Retinal pigment epithelial cell (primary cell): Measurements from ENCODE around the gene GPR152.
"Not testable (repeated sequence)": the region's sequence is repeated elsewhere in the genome, so short reads cannot be mapped to it uniquely, and the experiment has no call there.

Source experiments
- DNase-seq: peaks from one replicate; pipeline ENCODE4 v3.0.0-alpha.2; 2010; ENCODE audit warnings: low read depth
- H3K4me3 ChIP-seq: 2 replicates; pipeline ENCODE4 v1.5.1; 2011; ENCODE audit warnings: mild to moderate bottlenecking, low read length, control low read depth, moderate library complexity
- CTCF ChIP-seq: conservative IDR thresholded peaks from 2 replicates; pipeline ENCODE4 v1.5.1; 2011; ENCODE audit warnings: low read depth, low read length, control low read depth, inconsistent platforms

The GPR152 gene

DNA sequence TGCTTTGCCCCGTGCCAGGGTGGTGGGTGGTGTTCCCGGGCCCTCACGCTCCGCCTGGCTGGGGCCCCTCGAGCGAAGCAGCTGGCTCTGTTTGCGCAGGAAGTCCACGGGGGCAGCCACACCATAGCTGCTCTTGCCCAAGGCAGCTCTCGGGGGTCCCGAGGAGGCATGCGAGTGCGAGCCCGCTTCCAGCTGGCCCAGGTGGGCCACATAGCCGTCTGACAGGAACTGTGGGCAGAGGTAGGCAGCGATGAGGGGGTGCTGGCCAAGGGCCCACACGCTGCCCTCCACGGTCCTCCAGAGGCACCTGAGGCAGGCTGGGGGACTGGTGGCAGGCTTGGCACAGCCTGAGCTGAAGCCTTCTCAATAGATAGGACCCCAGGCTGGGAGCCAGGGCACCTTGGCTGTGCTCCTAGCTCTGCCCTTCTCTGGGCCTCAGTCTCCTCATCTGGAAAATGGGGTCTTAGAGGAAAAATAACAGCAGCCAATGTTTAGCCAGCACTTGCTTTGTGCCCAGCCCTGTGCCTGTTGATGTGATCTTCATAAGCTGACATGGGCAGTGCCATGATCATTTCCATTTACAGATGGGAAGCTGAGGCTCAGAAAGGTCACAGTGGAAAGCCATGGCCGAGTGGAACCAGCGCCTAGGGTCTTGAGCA, 39.7 kb upstream of the GPR152 start:
- no peak for TF ChIP-seq CTCF
- DNase-seq: no peak
- no peak overlapping the region for H3K4me3 ChIP-seq

DNA sequence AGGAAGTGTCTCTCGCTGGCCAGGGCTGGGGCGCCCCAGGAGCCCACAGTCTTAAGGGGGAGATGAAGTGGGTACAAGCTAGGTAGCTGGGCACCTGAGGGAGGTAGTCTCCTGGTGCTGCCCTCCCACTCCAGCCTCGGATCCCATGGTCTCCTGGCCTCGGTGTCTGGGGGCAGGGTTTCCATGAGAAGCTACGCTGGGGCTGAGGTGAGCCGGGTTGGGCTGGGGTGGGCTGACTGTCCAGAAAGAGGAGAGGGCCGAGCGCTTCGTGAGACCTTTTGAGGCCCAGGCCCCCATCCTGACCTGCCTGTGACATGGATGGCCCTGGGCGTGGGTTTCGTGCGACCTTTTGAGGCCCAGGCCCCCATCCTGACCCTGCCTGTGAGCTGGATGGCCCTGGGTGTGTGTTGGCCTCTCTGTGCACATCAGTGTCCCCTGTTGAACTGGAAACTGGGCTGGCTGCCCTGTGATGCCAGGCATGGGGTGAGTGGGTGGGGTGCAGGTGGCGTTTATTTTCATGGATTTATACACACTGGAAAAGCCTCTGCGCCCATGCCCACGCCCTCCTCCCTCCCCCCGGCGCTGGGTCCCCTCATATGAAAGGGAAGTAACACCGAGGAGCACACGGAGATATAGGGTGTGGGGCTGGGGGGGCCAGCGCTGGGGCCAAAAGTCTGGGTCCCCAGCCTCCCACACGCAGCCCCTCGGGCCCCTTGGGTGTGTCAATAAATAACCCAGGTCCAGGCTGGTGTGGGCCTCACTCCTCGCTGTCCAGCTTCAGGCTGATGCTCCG, 38.9 kb upstream of the GPR152 start:
- no peak for DNase-seq
- no peak overlapping the region for H3K4me3 ChIP-seq
- no peak for TF ChIP-seq CTCF

DNA sequence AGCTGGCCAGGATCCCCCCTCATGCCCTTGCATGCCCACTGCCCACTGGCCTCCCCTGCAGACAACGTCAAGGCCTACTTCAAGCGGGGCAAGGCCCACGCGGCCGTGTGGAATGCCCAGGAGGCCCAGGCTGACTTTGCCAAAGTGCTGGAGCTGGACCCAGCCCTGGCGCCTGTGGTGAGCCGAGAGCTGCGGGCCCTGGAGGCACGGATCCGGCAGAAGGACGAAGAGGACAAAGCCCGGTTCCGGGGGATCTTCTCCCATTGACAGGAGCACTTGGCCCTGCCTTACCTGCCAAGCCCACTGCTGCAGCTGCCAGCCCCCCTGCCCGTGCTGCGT, 38.2 kb upstream of the GPR152 start:
- no peak for DNase-seq
- no peak for TF ChIP-seq CTCF
- H3K4me3 ChIP-seq: no peak overlapping the region

- no peak for TF ChIP-seq CTCF
- no peak for DNase-seq
- H3K4me3 ChIP-seq: no peak overlapping the region
Observed at GRCh38 chr11:67489885-67490726, 37.6 kb upstream of the GPR152 start.

GRCh38 chr11:67489203-67489884, 36.8 kb upstream of the GPR152 start:
- TF ChIP-seq CTCF: no peak
- no peak overlapping the region for H3K4me3 ChIP-seq
- no peak for DNase-seq

GRCh38 chr11:67486481-67487195, 34.1 kb upstream of the GPR152 start:
- TF ChIP-seq CTCF: no peak
- no peak for DNase-seq
- H3K4me3 ChIP-seq: no peak overlapping the region

GRCh38 chr11:67485873-67486361, 33.4 kb upstream of the GPR152 start:
- DNase-seq, H3K4me3 ChIP-seq: not testable (repeated sequence)
